ENCODE measurements around the gene PAK4. TPM values are rescaled to one million over a fixed set of nuclear protein-coding genes. Genes with fewer than 3 reads are reported as not detected.
"Not testable (repeated sequence)": the region's sequence is repeated elsewhere in the genome, so short reads cannot be mapped to it uniquely, and the experiment has no call there.

PAK4 gene
- polyA plus RNA-seq, 4 donors = 53.9 to 78.8 (median 56.0) TPM

- DNase-seq (ENCODE audit: low read depth in 4 of 4, low spot score in 3 of 4) = no peak
Measured at GRCh38 chr19:39099341-39099740, 26.2 kb upstream of the PAK4 start.

- DNase-seq (ENCODE audit: low read depth in 4 of 4, low spot score in 3 of 4) = no peak
Measured at GRCh38 chr19:39100500-39101166, 25.0 kb upstream of the PAK4 start.

GRCh38 chr19:39103151-39103550 is 22.4 kb upstream of the PAK4 start:
- DNase-seq (ENCODE audit: low read depth in 4 of 4, low spot score in 3 of 4) = no peak

GRCh38 chr19:39104186-39104596 is 21.4 kb upstream of the PAK4 start:
- no peak for DNase-seq (ENCODE audit: low read depth in 4 of 4, low spot score in 3 of 4)

GRCh38 chr19:39106194-39106593 is 19.4 kb upstream of the PAK4 start:
- DNase-seq (ENCODE audit: low read depth in 4 of 4, low spot score in 3 of 4) = no peak

GRCh38 chr19:39109641-39110040 is 15.9 kb upstream of the PAK4 start:
- no peak for DNase-seq (ENCODE audit: low read depth in 4 of 4, low spot score in 3 of 4)

- no peak for DNase-seq (ENCODE audit: low read depth in 4 of 4, low spot score in 3 of 4)
Measured at GRCh38 chr19:39110263-39110967, 15.2 kb upstream of the PAK4 start.

- no peak for DNase-seq (ENCODE audit: low read depth in 4 of 4, low spot score in 3 of 4)
Measured at GRCh38 chr19:39111593-39112199, 13.9 kb upstream of the PAK4 start.

- no peak for DNase-seq (ENCODE audit: low read depth in 4 of 4, low spot score in 3 of 4)
Measured at GRCh38 chr19:39112338-39112890, 13.2 kb upstream of the PAK4 start.

- no peak for DNase-seq (ENCODE audit: low read depth in 4 of 4, low spot score in 3 of 4)
Measured at GRCh38 chr19:39113199-39113598, 12.4 kb upstream of the PAK4 start.

- no peak for DNase-seq (ENCODE audit: low read depth in 4 of 4, low spot score in 3 of 4)
Measured at GRCh38 chr19:39115105-39115847, 10.3 kb upstream of the PAK4 start.

- not testable (repeated sequence) for DNase-seq (ENCODE audit: low read depth in 4 of 4, low spot score in 3 of 4)
Measured at GRCh38 chr19:39117023-39117422, 8.6 kb upstream of the PAK4 start.

GRCh38 chr19:39119830-39120229 is 5.8 kb upstream of the PAK4 start:
- DNase-seq (ENCODE audit: low read depth in 4 of 4, low spot score in 3 of 4) = no peak

GRCh38 chr19:39122934-39123731 is 2.5 kb upstream of the PAK4 start:
- DNase-seq (ENCODE audit: low read depth in 4 of 4, low spot score in 3 of 4) = no peak

GRCh38 chr19:39124136-39124764 is 1.3 kb upstream of the PAK4 start:
- DNase-seq (ENCODE audit: low read depth in 4 of 4, low spot score in 3 of 4) = no peak

GRCh38 chr19:39125199-39125553 is 410 bp upstream of the PAK4 start:
- DNase-seq (ENCODE audit: low read depth in 4 of 4, low spot score in 3 of 4) = no peak

- peak in 2 of 4 donors; percentile 50 to 67 for DNase-seq (ENCODE audit: low read depth in 4 of 4, low spot score in 3 of 4)
Measured at GRCh38 chr19:39126312-39127187, 964 bp downstream of the PAK4 start.

- DNase-seq (ENCODE audit: low read depth in 4 of 4, low spot score in 3 of 4) = no peak
Measured at GRCh38 chr19:39127812-39128515, 2.4 kb downstream of the PAK4 start.

Data from right renal pelvis (tissue), 4 donors.